Renal cortex interstitium (tissue), 11 donors: Measurements from ENCODE around the gene KCNC1. TPM values are rescaled to one million over a fixed set of nuclear protein-coding genes. Genes with fewer than 3 reads are reported as not detected.

Experiments
- DNase-seq, 11 donors: peaks; one replicate each; pipeline ENCODE4 v3.0.0-alpha.2; 2013; ENCODE audit warnings: low read depth in 9 of 11, low spot score in 4 of 11; ENCODE audit errors: extremely low read depth in 1 of 11
- polyA plus RNA-seq, 3 donors: library from polyadenylated mRNA; unstranded; fragments of 120-200 nt; gene quantifications; one replicate each; pipeline ENCODE4 v1.2.1, GENCODE V29; 2013; ENCODE audit not compliant: insufficient read length in 3 of 3

The KCNC1 gene
- polyA plus RNA-seq, 3 donors: 1.0 to 1.4 (median 1.1) TPM

DNA sequence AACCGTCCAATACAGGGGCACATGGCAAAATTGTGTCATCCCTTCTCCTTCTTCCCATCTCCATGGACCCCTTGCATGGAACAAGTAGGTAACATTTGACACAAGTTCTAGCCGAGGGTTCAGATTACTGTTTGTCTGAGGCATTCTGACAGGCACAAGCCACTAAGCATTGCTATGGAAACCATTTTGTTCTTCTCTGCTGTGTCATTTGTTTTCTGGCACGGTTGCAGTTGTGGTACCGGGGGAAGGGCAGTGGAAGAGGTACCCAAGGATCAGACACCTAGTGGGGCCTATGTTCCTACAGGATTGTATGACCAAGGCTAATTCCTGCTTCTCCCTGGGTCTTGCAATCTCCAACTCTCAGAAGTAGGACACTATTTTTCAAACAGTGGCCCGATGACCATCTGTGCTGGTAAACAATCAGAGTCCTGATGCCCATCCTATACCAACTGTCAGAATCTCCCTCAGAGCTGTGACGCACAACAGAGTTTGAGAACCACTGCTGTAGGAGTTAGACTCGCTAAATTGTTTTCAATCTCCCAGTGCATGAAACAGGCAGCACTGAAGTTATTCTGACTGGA lies 69.3 kb downstream of the KCNC1 start:
- no peak for DNase-seq

DNA sequence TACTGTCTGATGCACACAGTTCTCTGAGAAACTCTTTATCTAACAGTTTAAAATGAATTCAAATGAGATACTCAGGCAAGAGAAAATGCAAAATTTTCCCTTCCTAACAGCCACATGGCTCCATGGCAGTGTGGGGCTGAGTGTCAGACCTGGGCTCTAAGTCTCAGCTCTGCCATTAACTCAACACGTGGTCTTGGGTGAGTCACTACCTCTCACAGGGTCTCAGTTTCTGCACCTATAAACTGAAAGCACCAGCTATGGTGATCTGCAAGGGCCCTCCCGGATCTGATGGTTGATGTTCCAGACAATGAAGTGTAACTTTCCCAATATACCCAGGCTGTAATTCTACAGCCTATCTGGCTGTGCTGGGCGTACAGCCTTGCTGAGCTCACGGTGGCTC lies 70.5 kb downstream of the KCNC1 start:
- no peak for DNase-seq

DNA sequence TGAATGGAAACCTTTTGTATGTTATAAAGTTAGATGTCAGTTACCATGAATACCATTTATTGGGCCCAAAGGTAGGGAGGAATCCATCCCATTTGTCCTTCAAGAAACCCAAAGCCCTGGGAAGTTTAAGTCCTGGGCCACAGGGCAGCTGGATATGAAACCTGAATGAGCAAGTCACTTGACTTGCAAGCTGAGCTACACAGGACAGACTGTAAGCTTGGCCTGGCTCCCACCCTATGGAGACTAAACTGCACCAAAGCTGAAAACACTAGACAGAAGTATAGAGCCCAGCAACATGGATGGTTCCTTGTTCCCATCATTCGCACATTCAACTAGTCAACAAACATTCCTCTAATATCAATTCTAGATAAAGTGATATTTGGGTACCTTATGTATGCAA lies 71.3 kb downstream of the KCNC1 start:
- no peak for DNase-seq

DNA sequence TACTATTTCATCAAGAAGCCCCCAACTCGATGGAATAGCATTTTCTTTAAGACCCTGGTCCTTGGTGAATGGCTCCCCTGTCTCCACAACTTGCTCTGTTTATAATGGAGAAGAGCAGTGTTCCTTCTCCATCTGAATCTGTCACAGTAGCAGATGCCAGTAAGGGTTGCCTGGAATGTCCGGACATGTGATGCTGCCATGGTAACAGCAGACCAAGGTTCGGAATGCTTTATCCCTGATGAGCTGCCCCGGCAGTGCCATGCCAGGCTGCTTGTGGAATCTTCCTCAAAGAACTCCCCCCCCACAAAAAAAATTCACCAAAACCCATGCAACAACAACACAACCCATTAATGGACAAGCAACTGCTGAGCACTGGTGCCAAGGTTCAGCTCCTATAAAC lies 72.5 kb downstream of the KCNC1 start:
- no peak for DNase-seq

DNA sequence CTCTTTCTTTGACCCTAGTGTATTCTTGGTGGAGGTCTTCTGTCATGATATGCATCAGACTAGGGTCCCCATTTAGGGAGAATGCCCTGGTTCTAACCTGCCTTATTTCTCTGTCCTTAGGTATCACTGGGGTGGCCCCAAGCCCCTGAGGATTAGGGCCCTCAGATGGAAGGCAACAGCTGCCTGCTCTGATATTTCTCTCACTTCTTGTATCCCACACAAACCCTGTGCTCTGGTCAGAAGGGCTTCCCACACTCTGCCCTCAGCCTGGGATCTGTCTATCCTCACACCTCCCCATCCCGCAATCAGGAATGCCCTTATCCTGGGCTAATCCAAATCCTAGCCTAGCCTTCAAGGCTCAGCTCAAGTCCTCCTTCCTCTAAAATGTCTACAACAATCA lies 75.5 kb downstream of the KCNC1 start:
- DNase-seq: no peak

DNA sequence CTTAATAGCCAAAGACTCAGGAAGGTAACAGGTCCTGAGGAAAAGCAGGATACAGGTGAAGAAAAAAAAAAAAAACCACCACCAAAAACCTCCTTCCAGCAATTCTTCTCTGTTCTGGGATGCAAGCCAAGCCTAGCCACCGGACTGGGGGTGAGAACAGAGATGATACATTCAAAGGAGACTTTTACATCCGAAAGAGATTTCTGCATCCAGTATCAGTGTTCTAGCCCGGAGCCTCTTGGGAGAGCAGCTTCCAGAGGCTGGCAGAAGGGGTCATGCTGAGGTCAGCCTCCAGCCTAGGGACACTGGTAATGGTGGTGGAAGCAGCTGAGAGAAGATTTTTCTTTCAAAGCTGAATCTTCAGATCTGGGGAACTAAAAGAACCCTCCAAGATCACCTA lies 76.2 kb downstream of the KCNC1 start:
- no peak for DNase-seq

DNA sequence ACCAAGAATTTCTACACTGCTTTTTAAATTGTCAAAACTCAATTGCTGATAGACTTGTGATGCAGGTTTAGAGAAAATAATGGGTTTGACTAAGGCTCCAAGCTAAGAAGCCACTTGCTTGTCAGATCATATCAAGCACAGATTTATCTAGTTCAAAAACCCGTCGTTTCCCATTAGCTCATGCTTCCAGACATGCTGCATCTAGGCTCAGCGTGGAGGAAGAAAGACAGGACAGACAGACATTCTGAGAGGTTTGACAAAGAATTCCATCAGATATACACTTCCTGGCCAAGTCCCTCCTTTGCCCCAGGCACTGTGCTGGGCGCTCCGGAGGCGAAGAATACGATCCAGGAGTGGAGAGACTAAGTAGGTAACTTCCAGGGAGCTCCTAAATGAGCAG lies 76.8 kb downstream of the KCNC1 start:
- DNase-seq: no peak

DNA sequence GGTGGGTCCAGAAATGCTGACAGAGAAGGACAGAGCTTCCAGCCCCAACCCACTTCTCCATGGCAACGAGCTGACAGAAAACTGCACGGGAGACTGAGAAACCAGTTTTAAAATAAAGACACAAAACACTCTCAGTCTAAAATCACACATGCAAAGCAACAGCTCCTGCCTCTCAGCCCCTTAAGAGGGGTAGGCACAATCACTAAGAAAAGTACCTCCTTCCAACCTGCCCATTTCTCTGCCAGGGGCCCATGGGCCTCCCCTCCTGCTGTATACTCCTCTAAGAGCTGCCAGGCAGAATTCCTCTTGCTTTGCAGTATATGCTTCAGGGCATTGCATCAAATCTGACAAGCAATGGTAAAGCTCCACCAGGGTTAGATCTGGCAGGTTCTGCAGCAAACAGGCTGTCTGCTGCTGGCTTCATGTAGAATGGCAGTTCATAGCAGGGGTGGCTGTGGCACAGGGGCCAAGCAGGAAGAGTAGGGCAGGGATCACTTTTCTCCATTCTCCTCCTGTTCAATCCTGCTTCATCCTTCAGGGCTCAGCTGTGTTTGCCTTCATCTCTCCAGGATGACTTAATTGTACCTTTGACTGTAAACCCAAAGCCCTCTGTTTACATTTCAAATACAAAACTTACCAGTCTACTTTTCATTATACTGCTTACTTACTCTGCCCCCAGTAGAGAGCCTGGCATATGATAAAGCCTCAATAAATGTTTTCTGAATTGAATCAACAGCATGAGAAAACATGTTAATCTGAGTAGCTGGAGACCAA lies 77.7 kb downstream of the KCNC1 start:
- no peak for DNase-seq

DNA sequence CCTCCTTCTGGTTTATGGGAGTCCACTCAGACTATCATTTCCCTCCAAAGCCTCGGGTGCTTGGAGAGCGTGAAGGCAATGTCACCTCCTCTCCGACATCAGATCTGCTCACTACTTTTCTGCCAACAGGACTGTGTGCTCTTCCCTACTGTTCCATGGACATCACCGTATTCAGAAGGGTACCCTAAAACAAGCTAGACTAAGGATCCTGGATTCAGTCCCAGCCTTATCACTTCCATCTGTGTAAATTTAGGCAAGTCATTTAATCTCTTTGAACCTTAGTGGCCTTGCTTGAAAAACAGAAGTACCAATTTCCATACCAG lies 78.2 kb downstream of the KCNC1 start:
- DNase-seq: no peak

DNA sequence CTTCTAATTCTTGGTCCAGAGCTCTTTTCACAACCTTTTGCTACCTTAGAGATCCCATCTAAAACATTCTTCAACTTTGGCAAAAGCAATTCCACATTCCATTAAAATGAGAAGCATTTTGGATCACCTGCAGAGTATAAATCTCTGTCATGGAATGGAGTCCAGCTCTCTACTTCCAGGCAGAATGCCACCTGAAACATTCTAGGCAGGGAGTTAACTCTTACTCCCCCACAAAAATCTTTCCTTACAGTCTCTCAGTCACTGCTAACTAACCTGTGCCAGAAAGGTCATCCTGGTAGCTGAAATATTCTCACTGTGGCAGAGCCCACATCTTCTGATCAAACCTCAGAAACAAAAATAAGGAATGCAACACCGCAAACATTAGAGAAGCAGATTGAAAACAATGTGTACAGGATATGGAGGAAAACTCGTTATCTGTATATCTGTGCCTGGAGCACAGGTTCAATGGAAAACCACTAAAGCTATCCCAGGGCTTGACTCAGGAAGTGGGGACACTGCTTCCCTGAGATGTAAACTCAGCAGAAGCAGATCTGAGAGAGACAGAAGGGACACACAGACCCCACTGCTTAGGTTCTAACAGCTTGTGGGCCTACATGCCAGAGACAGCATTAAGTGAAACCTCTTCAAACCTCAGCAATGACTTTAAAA lies 78.9 kb downstream of the KCNC1 start:
- DNase-seq: no peak

DNA sequence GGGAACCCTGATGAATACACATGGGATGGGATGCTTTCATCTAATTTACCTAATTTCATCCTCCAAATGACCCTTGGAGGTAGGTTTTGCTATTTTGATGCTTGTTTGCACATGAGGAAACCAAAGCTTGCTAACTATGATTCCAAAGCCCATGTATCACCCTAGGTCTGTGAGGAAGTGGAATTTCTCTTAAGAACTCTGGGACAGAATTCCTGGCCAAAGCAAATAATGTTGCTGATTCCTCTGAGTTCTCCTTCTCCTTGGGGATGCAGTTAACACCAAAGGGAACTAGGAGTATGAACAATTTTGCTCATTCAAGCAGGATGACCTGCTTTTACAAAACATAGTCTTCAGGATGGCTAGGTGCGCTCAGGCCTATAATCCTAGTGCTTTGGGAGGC lies 80.0 kb downstream of the KCNC1 start:
- no peak for DNase-seq

DNA sequence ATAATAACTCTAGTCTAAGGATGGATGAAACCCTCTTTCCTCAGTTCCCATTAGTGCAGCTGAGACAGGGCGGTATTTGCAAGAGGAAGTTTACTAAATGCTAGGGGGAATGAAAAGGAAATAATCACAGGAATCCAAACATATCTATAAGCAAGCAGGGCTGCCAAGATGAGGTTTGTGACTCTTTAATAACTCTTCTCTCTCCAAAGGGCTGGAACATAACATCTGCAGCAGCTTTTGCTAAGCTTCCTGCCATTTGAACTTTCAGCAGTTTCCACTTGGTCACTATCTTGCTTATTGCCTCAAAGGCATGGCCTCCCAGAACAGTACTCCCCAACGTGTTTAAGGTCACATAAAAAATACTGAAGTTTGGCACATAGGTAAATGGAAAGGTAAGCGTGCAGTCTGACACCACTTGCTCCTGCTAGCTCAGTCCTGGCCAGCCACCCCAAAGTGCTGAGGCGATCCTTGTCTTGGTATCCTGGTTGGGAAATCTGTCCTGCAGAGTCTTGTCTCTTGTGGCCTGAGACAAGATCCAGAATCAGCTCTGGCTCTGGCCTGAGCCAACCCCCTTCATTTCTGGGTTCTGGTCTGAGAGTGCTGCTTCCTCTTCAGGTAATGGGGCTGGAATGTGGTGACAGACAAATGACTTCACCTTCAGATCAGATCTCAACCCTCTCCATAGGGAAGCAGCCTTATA lies 81.8 kb downstream of the KCNC1 start:
- DNase-seq: no peak

DNA sequence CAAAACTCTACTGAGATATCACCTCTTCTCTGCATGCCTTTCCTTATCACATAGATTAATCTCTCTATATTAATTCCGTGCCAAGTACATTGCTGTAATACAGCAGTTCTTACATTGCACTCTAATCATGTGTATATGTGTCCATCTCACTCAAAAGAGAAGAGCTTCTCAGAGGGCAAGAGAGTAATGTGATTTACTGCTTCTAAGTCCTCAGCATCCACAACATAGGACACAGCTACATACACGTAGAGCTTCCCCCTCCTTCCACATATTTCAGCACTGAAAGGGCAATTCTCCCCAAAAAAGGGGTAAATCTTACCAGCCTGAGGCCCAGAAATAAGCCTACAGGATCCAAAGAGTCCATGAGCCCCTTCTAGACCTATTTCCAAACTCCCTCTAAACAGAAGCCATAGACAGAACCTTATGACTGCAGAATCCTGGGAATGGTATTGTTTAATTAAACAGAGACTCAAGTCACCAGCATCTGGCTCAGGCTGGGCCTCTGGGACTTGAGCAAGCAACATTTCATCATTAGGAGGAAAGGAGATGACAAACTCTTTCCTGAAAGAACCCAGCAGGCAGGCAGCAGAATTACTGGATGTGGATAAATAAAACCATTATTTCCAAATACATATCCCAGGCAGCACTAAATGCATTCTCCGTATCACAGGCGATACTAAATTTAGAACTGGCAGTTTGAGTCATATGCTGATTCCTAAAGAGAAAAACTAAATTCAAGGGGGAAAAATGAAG lies 87.2 kb downstream of the KCNC1 start:
- DNase-seq: peak in 2 of 11 donors; percentile 34 to 43

DNA sequence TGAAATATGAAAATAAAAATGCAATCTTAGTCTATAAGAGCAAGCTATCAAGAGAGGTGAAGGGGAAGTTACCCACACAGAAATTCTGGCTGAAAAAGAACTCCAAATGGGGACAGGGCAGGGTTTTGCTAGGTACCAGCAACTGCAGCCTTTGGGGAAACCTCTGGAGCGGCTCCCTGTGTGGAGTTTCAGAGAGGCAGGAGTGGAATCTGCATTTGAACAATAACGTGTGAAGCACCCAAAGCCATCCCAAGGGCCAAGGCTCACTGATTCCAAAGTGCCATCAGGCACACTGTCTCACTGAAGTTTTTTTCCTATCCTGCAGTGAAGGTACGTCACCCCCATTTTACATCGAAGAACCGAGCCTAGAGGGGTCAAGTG lies 87.8 kb downstream of the KCNC1 start:
- no peak for DNase-seq

DNA sequence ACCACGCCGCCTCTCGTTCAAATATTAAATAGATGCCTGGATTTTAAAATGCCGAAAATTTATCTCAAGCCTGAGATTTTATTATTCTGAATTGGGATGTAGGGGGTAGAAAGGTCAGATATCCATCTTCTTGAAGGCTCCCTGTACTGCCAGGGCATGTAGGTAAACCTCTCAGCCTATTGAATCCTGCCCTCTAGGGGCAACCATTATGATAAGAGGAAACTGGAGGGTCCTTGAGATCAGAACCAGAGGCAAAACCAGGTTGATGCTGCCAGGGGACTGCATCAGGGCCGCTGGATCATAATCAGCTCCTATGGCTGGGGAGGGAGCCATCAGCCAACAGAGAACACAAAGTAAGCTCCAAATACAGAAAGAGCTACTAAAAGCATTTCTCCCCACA lies 92.4 kb downstream of the KCNC1 start:
- DNase-seq: no peak

DNA sequence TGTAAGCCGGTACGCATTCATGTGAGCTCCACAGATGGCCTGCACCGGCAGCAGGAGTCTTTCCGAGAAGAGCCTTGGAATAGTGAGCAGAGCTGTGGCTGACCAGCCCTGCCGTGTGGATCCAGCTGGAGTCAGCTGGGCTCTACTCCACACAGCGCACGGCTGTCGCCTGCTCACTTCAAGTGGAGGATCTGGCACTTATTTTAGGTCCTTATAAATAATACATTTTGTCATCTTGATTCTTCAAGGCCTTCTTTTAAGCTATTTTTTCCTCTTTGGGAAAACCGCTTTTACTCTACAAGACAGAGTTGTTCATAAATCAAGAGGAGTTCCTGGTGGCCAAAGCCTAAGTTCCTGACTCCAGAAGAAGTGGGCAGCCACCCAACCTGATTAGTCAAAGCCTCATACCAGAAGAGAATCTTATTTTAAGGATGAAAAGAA lies 93.8 kb downstream of the KCNC1 start:
- DNase-seq: peak in 9 of 11 donors; percentile 49 to 85 (median 68)

DNA sequence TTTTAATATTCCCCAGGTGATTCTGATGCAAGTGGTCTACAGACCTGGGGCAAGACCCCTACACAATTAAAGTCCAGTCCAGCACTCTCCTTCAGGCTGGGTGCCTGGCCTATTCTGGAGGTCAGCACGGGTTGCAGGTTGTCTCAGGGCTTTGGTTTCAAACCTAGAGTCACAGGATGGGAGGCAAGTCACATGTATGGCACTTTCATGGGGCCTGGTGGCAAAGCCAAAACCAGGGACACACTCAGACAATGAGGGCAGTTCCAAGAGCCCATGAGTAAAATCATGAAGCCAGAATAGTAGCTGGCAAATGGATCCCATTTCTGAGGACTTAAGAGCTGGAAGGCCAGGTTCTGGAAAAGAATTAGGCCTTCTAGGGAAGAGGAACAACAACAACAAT lies 96.6 kb downstream of the KCNC1 start:
- no peak for DNase-seq

DNA sequence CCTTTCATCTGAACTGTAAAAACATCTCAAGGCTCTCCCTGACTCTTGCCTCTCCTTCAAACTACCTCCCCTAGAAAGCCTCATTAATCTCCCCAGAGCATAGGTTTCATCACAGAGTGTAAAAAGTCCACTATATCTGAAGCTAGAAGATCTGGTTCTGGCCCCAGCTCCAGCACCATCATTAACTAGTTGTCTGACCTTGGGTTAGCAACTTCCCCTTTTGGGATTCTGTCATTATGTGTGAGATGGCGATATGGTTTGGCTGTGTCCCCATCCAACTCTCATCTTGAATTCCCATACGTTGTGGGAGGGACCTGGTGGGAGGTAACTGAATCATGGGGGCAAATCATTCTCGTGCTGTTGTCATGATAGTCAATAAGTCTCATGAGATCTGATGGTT lies 97.3 kb downstream of the KCNC1 start:
- DNase-seq: no peak
